ENCODE results near the gene BCL2.

Gene BCL2

DNA sequence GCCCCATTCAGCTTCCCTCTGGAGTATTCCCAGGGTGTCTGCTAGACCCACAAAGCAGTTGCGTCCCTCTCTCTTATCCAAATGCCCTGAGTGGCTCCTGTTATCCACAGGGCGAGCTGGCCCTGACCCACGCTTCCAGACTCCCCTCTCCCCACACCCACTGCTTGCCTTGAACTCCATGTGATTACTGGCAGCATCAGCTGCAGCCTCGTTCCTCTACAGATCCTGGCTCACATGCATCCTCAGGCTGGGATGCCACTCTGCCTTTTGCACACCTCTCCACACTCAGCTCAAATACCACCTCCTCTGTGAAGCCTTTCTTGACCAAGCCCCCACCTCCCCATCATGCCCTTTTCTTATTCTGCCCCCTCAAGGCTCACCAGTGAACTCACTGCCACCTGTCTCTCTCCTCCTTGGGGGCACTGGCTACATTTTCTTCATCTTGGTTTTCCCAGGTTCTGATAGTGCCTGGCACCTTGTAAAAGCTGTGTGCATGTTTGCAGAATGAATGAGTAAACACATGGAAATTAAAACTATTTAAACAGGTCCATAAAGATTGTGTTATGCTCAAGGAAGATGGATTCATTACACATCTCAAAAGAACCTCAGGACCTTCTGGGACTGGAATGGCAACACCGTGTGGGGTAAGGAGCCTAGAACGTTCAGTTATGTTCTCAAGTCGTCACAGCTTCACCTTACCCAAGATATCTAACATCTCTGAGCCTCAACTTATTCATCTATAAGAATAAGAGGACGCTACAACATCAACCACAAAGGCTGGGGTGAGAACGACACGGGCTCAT lies 165.0 kb downstream of the BCL2 start:
- H3K36me3 ChIP-seq (ENCODE audit: insufficient read depth) = no peaks in the 10 kb centered on the region
- peaks cover 15% of the 10 kb centered on the region; the same call in 1 of the 2 replicates for H3K79me2 ChIP-seq (ENCODE audit: insufficient read depth, low read depth)
- no peaks in the 10 kb centered on the region for H3K27me3 ChIP-seq (ENCODE audit: insufficient read depth, low read depth)
- H3K9ac ChIP-seq = no peak overlapping the region
- no peak overlapping the region for H3K4me3 ChIP-seq (IDR thresholded peaks at IDR 0.05; ENCODE audit: insufficient read depth, low read depth, low read length)
- H3K4me1 ChIP-seq (ENCODE audit: low read depth, poor library complexity, severe bottlenecking) = peaks cover 57% of the 10 kb centered on the region
- no peak overlapping the region for H2AFZ ChIP-seq (ENCODE audit: low read depth)
- H3K4me2 ChIP-seq = no peak overlapping the region
- TF ChIP-seq CTCF (conservative IDR thresholded peaks at IDR 0.05; ENCODE audit: low read depth, low read length) = no peak
- H3K27ac ChIP-seq = no peak overlapping the region
- no peaks in the 10 kb centered on the region for H4K20me1 ChIP-seq (ENCODE audit: insufficient read depth)

DNA sequence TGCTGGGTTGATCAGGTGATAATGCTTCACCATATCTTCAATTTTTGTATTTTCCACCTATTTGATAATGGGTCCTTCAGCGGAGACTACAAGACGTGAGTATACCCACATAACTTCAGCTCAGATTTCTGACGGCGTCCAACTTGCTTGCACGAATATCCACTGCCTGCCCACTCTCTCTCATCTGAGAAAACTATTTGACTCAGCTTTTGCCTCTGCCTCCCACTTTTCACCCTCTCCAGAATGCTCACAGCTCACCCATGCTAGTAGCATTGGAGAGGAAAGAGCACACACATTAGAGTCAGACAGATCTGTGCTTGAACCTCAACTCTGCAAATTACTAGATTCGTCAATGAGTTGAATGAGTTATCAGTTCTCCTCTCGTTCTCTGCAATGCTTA lies 166.8 kb downstream of the BCL2 start:
- TF ChIP-seq CTCF (conservative IDR thresholded peaks at IDR 0.05; ENCODE audit: low read depth, low read length) = no peak
- Histone ChIP-seq H3K27ac (no peak overlapping the region), H3K4me1 (ENCODE audit: low read depth, poor library complexity, severe bottlenecking) (peaks cover 39% of the 10 kb centered on the region), H3K4me3 (IDR thresholded peaks at IDR 0.05; ENCODE audit: insufficient read depth, low read depth, low read length) (no peak overlapping the region), H3K4me2 (no peak overlapping the region), H2AFZ (ENCODE audit: low read depth) (no peak overlapping the region), H3K9ac (no peak overlapping the region), H3K27me3 (ENCODE audit: insufficient read depth, low read depth) (no peaks in the 10 kb centered on the region), H4K20me1 (ENCODE audit: insufficient read depth) (no peaks in the 10 kb centered on the region), H3K36me3 (ENCODE audit: insufficient read depth) (no peaks in the 10 kb centered on the region), H3K79me2 (ENCODE audit: insufficient read depth, low read depth) (peaks cover 8% of the 10 kb centered on the region; the same call in 1 of the 2 replicates)

DNA sequence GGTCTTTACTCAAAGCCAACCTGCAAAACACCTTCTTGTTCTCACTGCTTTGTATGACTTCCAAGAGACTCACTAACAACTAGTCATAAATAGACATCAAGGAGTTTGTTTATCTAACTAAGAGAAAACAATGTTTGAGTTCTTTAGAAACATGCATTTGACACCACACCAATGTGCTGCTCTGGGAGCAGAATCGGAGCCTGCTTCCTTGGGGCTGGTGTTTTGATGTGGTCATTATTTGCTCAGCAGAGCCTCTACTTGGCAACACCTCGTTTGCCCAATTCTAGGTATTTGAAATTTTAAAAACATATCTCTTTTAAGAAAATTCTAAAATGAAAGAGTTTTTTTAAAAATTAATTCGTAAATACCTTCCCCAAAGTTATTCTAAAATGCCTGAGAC lies 167.5 kb downstream of the BCL2 start:
- no peak for TF ChIP-seq CTCF (conservative IDR thresholded peaks at IDR 0.05; ENCODE audit: low read depth, low read length)
- peaks cover 32% of the 10 kb centered on the region for H3K4me1 ChIP-seq (ENCODE audit: low read depth, poor library complexity, severe bottlenecking)
- H3K27ac ChIP-seq = no peak overlapping the region
- no peaks in the 10 kb centered on the region for H3K27me3 ChIP-seq (ENCODE audit: insufficient read depth, low read depth)
- H2AFZ ChIP-seq (ENCODE audit: low read depth) = no peak overlapping the region
- no peak overlapping the region for H3K4me2 ChIP-seq
- no peak overlapping the region for H3K9ac ChIP-seq
- H3K36me3 ChIP-seq (ENCODE audit: insufficient read depth) = no peaks in the 10 kb centered on the region
- H3K79me2 ChIP-seq (ENCODE audit: insufficient read depth, low read depth) = peaks cover 8% of the 10 kb centered on the region; the same call in 1 of the 2 replicates
- no peaks in the 10 kb centered on the region for H4K20me1 ChIP-seq (ENCODE audit: insufficient read depth)
- H3K4me3 ChIP-seq (IDR thresholded peaks at IDR 0.05; ENCODE audit: insufficient read depth, low read depth, low read length) = no peak overlapping the region

DNA sequence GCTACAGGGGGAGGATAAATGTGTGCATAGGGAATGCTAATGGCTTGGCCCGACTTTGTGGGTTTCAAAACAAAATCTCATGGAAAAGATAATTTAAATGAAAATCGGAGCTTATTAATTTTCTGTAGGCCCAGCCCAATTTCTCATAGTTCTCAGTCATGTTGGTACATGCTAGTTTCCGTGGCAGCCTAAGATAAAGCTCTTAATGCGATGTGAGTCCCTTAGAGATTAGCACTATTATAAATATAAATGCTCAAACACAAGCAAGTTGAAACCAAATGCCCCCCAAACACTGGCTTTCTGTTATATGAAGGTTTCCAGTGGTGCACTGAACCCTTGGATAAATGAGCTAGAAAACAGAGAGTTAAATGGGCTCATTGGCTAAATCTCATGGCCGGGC lies 168.0 kb downstream of the BCL2 start:
- Histone ChIP-seq H3K79me2 (ENCODE audit: insufficient read depth, low read depth) (peaks cover 8% of the 10 kb centered on the region; the same call in 1 of the 2 replicates), H3K27ac (no peak overlapping the region), H3K4me3 (IDR thresholded peaks at IDR 0.05; ENCODE audit: insufficient read depth, low read depth, low read length) (no peak overlapping the region), H3K27me3 (ENCODE audit: insufficient read depth, low read depth) (no peaks in the 10 kb centered on the region), H3K36me3 (ENCODE audit: insufficient read depth) (no peaks in the 10 kb centered on the region), H3K9ac (no peak overlapping the region), H4K20me1 (ENCODE audit: insufficient read depth) (no peaks in the 10 kb centered on the region), H2AFZ (ENCODE audit: low read depth) (no peak overlapping the region), H3K4me1 (ENCODE audit: low read depth, poor library complexity, severe bottlenecking) (peaks cover 27% of the 10 kb centered on the region), H3K4me2 (no peak overlapping the region)
- TF ChIP-seq CTCF (conservative IDR thresholded peaks at IDR 0.05; ENCODE audit: low read depth, low read length) = no peak

Data from KMS-11 (cell line).